K562 (cell line): Measurements from ENCODE around the gene STIM1. TPM values are rescaled to one million over a fixed set of nuclear protein-coding genes. Genes with fewer than 3 reads are reported as not detected.

Experiments used
- ATAC-seq: fragments of 200-7000 bp; cut with Tn5 transposase; 3 replicates; pipeline ENCODE4 v1.9.1; 2020; ENCODE audit warnings: moderate library complexity
- BruUV-seq: library from RNA; stranded (reverse); fragments of 400-500 nt; replicated peaks from 2 replicates; lab custom pipeline; 2021; lab: Mats Ljungman, UMichigan
- CTCF ChIA-PET: fragments of 300-600 bp; formaldehyde crosslinking; extraction: SDS; loops from one replicate; lab custom pipeline; 2021; ENCODE audit warnings: low intra/inter-chr PET ratio; lab: Yijun Ruan, JAX
- POLR2A ChIA-PET: fragments of 300-600, 350-650 bp; sonication (Branson Sonifier 250); formaldehyde crosslinking; extraction: SDS; loops from one replicate; lab custom pipeline; 2021; ENCODE audit warnings: antibody characterized with exemption, inconsistent platforms; lab: Yijun Ruan, JAX
- DNase-seq, 4 experiments: peaks; one replicate each; pipeline versions ENCODE4 v3.0.0 to v3.0.0-alpha.2; 2011 to 2018; ENCODE audit warnings: low spot score in 3 of 4, mixed read lengths in 3 of 4; ENCODE audit errors: extremely low read depth in 1 of 4
- FAIRE-seq: peaks from 2 replicates; lab custom pipeline; 2011; peaks lifted over from hg19 to GRCh38; lab: Jason Lieb, UNC
- H2AFZ ChIP-seq: 2 replicates; pipeline ENCODE4 v1.6.0; 2011; ENCODE audit warnings: low read depth, low read length, control low read depth, inconsistent platforms
- H3K27ac ChIP-seq: fragments of 200-600 bp; 3 replicates; pipeline ENCODE4 v1.8.0; 2011; ENCODE audit warnings: low read depth, mild to moderate bottlenecking, control low read depth, inconsistent platforms, low read length, moderate library complexity, mixed read lengths; ENCODE audit errors: extremely low read depth
- H3K27me3 ChIP-seq, 2 experiments: fragments of 300-600 bp in 1 of 2; 2 replicates in 1 of 2; 3 replicates in 1 of 2; pipeline versions ENCODE4 v1.6.0 to v1.8.0; 2011; ENCODE audit warnings: inconsistent platforms in 2 of 2, low read length in 2 of 2, mild to moderate bottlenecking in 1 of 2, mixed read lengths in 1 of 2, moderate library complexity in 1 of 2; ENCODE audit not compliant: control insufficient read depth in 2 of 2, insufficient read depth in 2 of 2
- H3K36me3 ChIP-seq: fragments of 300-600 bp; 3 replicates; pipeline ENCODE4 v1.8.0; 2011; ENCODE audit warnings: mild to moderate bottlenecking, low read length, inconsistent platforms; ENCODE audit not compliant: control insufficient read depth, insufficient read depth
- H3K4me1 ChIP-seq, 2 experiments: fragments of 200-600 bp in 1 of 2; replicated peaks in 1 of 2; 2 replicates in 1 of 2; 3 replicates in 1 of 2; pipeline versions ENCODE4 v1.5.1 to v1.8.0; 2011; ENCODE audit warnings: inconsistent platforms in 2 of 2, low read length in 2 of 2, mild to moderate bottlenecking in 1 of 2, mixed read lengths in 1 of 2, moderate library complexity in 1 of 2; ENCODE audit not compliant: control insufficient read depth in 2 of 2, insufficient read depth in 2 of 2
- H3K4me2 ChIP-seq: 2 replicates; pipeline ENCODE4 v1.6.1; 2011; ENCODE audit warnings: low read length, control low read depth, inconsistent platforms, mixed read lengths; ENCODE audit not compliant: insufficient read depth
- H3K4me3 ChIP-seq: fragments of 200-600 bp; sonication (generic), shearing (Covaris generic); 2 replicates; pipeline ENCODE4 v1.5.1; 2016; ENCODE audit warnings: control low read depth, inconsistent platforms
- H3K79me2 ChIP-seq: fragments of 200-600 bp; 3 replicates; pipeline ENCODE4 v1.8.0; 2011; ENCODE audit warnings: low read length, inconsistent platforms; ENCODE audit not compliant: control insufficient read depth, insufficient read depth
- H3K9ac ChIP-seq, 2 experiments: 2 replicates each; pipeline versions ENCODE4 v1.6.0 to v1.6.1; 2011; ENCODE audit warnings: low read depth in 2 of 2, low read length in 2 of 2, control low read depth in 1 of 2, inconsistent platforms in 1 of 2, mild to moderate bottlenecking in 1 of 2, mixed read lengths in 1 of 2; ENCODE audit not compliant: insufficient read depth in 1 of 2
- H3K9me1 ChIP-seq: one replicate; pipeline ENCODE4 v1.6.0; 2011; ENCODE audit warnings: inconsistent platforms, mild to moderate bottlenecking, low read length, moderate library complexity; ENCODE audit not compliant: control insufficient read depth, insufficient read depth
- H3K9me3 ChIP-seq: replicated peaks from 2 replicates; pipeline ENCODE4 v1.5.1; 2011; ENCODE audit warnings: low read depth, low read length, inconsistent platforms; ENCODE audit not compliant: control insufficient read depth, insufficient read depth
- H4K20me1 ChIP-seq: replicated peaks from 2 replicates; pipeline ENCODE4 v1.6.1; 2011; ENCODE audit warnings: low read length, inconsistent platforms, mixed read lengths; ENCODE audit not compliant: control insufficient read depth, insufficient read depth
- CEBPG ChIP-seq, 3 experiments: fragments of 200-800 bp in 1 of 3; sonication (Bioruptor generic) in 1 of 3; sonication (generic) in 1 of 3; formaldehyde crosslinking in 1 of 3; IDR thresholded peaks in 2 of 3; conservative IDR thresholded peaks in 1 of 3; 2 replicates each; pipeline versions ENCODE4 v1.6.1 to v1.8.0; 2016 to 2022; ENCODE audit warnings: missing compliant biosample characterization in 2 of 3, missing genetic modification characterization in 2 of 3, mild to moderate bottlenecking in 1 of 3, missing genetic modification reagents in 1 of 3
- E2F5 ChIP-seq: sonication (generic); formaldehyde crosslinking; IDR thresholded peaks from 2 replicates; pipeline ENCODE4 v1.8.0; 2022; ENCODE audit warnings: mild to moderate bottlenecking, missing genetic modification reagents
- HMG20A ChIP-seq: fragments of 450-650 bp; formaldehyde crosslinking; conservative IDR thresholded peaks from 2 replicates; pipeline ENCODE4 v1.4.0; 2020; ENCODE audit warnings: mild to moderate bottlenecking, mixed read lengths
- MTA2 ChIP-seq: fragments of 450-650 bp; IDR thresholded peaks from 2 replicates; pipeline ENCODE4 v1.6.1; 2016; ENCODE audit warnings: low read depth
- SIN3A ChIP-seq, 2 experiments: fragments of 150-350 bp in 1 of 2; IDR thresholded peaks; 2 replicates each; pipeline ENCODE4 v1.6.1; 2011 to 2016; ENCODE audit warnings: borderline replicate concordance in 2 of 2, low read depth in 2 of 2, low read length in 2 of 2, mild to moderate bottlenecking in 2 of 2, moderate library complexity in 2 of 2; ENCODE audit not compliant: control insufficient read depth in 1 of 2
- TAF1 ChIP-seq: IDR thresholded peaks from 2 replicates; pipeline ENCODE4 v1.6.1; 2011; ENCODE audit warnings: mild to moderate bottlenecking, low read length, moderate library complexity; ENCODE audit not compliant: insufficient read depth, control insufficient read depth, severe bottlenecking; ENCODE audit errors: extremely low read depth
- ZFP30 ChIP-seq: fragments of 250-450 bp; sonication (Bioruptor Pico); IDR thresholded peaks from 2 replicates; pipeline ENCODE4 v1.8.0; 2022; ENCODE audit warnings: moderate library complexity, mild to moderate bottlenecking, inconsistent platforms, borderline replicate concordance
- ZNF133 ChIP-seq: fragments of 250-450 bp; sonication (Bioruptor Pico); IDR thresholded peaks from 2 replicates; pipeline ENCODE4 v1.4.0; 2020; ENCODE audit warnings: mild to moderate bottlenecking
- ZNF551 ChIP-seq: fragments of 250-450 bp; sonication (Bioruptor Pico); IDR thresholded peaks from 2 replicates; pipeline ENCODE4 v1.5.0; 2021; ENCODE audit warnings: mild to moderate bottlenecking, moderate library complexity
- WGBS: fragments of 100-300 bp; shearing (Covaris generic); methylation state at CpG from one replicate; pipeline ENCODE4 v1.1.6; 2016; ENCODE audit warnings: low coverage, mixed read lengths; ENCODE audit not compliant: insufficient coverage; ENCODE audit errors: missing lambda C conversion rate; 5-methylcytosine and 5-hydroxymethylcytosine counted together
- in situ Hi-C: fragments of 300-500 bp; cut with MboI; formaldehyde crosslinking; loops from 4 replicates; pipeline ENCODE4 v1.15.0; 2018; ENCODE audit warnings: inconsistent platforms, mixed read lengths
- intact Hi-C: fragments of 100-400 bp; cut with micrococcal nuclease; formaldehyde crosslinking; loops from 2 replicates; pipeline ENCODE4 v1.14.2; 2022
- polyA plus RNA-seq, 8 experiments: library from polyadenylated mRNA; depleted of rRNA in 4 of 8; stranded (reverse) in 5 of 8; unstranded in 3 of 8; fragments of >200 nt; fragmentation: Nextera tagmentation in 2 of 8; fragmentation: Illumina TruSeq in 1 of 8; extraction: Ambion mirVana in 2 of 8; extraction: Trizol in 1 of 8; gene quantifications; 2 replicates each; pipeline versions ENCODE4 v1.2.1 to v1.2.3, GENCODE V29; 2011 to 2014; ENCODE audit warnings: inconsistent platforms in 1 of 8, missing spikeins in 1 of 8
- total RNA-seq, 7 experiments: library from RNA; depleted of rRNA in 6 of 7; stranded (reverse); fragments of >200 nt in 6 of 7; fragmentation: Illumina TruSeq in 2 of 7; extraction: Trizol in 2 of 7; gene quantifications; 2 replicates each; pipeline versions ENCODE4 v1.2.1 to v1.2.3, GENCODE V29; 2011 to 2021; ENCODE audit warnings: low replicate concordance in 1 of 7
- TF ChIP-seq, protein P1 (sequence below): fragments of 200-600 bp; sonication (generic); IDR thresholded peaks from one replicate; pipeline ENCODE4 v1.6.1; 2012; ENCODE audit warnings: mild to moderate bottlenecking, low read depth, low read length, inconsistent platforms

STIM1 gene
- total and polyA plus RNA-seq, 9 of the 15 experiments (the other 6 are each of a cell fraction or from before 2014, with no cell fraction given): 7.7 to 50.5 (median 22.5) TPM

DNA sequence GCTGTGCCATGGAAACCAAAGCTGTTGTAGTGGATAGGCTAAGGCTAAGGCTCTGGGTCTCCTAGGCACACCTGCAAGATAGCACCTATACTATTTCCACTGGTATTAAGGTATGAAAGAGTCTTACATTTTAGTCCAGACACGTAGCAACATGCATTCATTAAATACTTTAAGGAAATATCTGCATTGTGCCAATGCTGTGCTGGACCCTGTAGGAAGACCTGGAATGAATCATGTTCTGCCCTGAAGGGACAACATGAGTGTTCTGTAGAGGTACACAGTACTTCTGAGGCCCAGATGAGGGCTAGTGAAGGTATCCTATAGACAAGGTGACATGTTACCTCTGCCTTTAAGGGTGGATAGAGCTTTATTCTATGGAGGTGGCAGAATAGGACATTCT lies 204.0 kb downstream of the STIM1 start:
- no peak for DNase-seq
- in situ Hi-C loops (no loop called here), intact Hi-C loops (no loop called here)
- Histone ChIP-seq H3K9ac (no peak overlapping the region), H3K27me3 (no peaks in the 10 kb centered on the region), H3K4me3 (no peak overlapping the region), H3K27ac (no peak overlapping the region), H3K4me1 (no peaks in the 10 kb centered on the region), H3K9me1 (no peaks in the 10 kb centered on the region), H4K20me1 (0 out of 2 replicates have a peak, but pooled peaks cover 3% of the 10 kb centered on the region), H3K79me2 (no peaks in the 10 kb centered on the region), H3K36me3 (peaks cover 54% of the 10 kb centered on the region), H2AFZ (no peak overlapping the region), H3K9me3 (no peaks in the 10 kb centered on the region), H3K4me2 (no peak overlapping the region)
- TF ChIP-seq ZNF551 (CRISPR knock-in tag) (no peak), TAF1 (no peak), MTA2 (no peak), ZNF133 (CRISPR knock-in tag) (no peak), HMG20A (CRISPR knock-in tag) (no peak), ZFP30 (CRISPR knock-in tag) (no peak), E2F5 (CRISPR knock-in tag) (no peak), SIN3A (IDR thresholded peaks at IDR 0.05; ENCODE audit: borderline replicate concordance in 2 of 2, control insufficient read depth in 1 of 2, low read depth in 2 of 2, low read length in 2 of 2) (no peak), CEBPG (CRISPR knock-in tag; IDR thresholded peaks at IDR 0.05) (no peak), CEBPG (tag; conservative IDR thresholded peaks at IDR 0.05 in 1 of 2, IDR thresholded peaks at IDR 0.05 in 1 of 2) (no peak)
- TF ChIP-seq, protein P1, sequence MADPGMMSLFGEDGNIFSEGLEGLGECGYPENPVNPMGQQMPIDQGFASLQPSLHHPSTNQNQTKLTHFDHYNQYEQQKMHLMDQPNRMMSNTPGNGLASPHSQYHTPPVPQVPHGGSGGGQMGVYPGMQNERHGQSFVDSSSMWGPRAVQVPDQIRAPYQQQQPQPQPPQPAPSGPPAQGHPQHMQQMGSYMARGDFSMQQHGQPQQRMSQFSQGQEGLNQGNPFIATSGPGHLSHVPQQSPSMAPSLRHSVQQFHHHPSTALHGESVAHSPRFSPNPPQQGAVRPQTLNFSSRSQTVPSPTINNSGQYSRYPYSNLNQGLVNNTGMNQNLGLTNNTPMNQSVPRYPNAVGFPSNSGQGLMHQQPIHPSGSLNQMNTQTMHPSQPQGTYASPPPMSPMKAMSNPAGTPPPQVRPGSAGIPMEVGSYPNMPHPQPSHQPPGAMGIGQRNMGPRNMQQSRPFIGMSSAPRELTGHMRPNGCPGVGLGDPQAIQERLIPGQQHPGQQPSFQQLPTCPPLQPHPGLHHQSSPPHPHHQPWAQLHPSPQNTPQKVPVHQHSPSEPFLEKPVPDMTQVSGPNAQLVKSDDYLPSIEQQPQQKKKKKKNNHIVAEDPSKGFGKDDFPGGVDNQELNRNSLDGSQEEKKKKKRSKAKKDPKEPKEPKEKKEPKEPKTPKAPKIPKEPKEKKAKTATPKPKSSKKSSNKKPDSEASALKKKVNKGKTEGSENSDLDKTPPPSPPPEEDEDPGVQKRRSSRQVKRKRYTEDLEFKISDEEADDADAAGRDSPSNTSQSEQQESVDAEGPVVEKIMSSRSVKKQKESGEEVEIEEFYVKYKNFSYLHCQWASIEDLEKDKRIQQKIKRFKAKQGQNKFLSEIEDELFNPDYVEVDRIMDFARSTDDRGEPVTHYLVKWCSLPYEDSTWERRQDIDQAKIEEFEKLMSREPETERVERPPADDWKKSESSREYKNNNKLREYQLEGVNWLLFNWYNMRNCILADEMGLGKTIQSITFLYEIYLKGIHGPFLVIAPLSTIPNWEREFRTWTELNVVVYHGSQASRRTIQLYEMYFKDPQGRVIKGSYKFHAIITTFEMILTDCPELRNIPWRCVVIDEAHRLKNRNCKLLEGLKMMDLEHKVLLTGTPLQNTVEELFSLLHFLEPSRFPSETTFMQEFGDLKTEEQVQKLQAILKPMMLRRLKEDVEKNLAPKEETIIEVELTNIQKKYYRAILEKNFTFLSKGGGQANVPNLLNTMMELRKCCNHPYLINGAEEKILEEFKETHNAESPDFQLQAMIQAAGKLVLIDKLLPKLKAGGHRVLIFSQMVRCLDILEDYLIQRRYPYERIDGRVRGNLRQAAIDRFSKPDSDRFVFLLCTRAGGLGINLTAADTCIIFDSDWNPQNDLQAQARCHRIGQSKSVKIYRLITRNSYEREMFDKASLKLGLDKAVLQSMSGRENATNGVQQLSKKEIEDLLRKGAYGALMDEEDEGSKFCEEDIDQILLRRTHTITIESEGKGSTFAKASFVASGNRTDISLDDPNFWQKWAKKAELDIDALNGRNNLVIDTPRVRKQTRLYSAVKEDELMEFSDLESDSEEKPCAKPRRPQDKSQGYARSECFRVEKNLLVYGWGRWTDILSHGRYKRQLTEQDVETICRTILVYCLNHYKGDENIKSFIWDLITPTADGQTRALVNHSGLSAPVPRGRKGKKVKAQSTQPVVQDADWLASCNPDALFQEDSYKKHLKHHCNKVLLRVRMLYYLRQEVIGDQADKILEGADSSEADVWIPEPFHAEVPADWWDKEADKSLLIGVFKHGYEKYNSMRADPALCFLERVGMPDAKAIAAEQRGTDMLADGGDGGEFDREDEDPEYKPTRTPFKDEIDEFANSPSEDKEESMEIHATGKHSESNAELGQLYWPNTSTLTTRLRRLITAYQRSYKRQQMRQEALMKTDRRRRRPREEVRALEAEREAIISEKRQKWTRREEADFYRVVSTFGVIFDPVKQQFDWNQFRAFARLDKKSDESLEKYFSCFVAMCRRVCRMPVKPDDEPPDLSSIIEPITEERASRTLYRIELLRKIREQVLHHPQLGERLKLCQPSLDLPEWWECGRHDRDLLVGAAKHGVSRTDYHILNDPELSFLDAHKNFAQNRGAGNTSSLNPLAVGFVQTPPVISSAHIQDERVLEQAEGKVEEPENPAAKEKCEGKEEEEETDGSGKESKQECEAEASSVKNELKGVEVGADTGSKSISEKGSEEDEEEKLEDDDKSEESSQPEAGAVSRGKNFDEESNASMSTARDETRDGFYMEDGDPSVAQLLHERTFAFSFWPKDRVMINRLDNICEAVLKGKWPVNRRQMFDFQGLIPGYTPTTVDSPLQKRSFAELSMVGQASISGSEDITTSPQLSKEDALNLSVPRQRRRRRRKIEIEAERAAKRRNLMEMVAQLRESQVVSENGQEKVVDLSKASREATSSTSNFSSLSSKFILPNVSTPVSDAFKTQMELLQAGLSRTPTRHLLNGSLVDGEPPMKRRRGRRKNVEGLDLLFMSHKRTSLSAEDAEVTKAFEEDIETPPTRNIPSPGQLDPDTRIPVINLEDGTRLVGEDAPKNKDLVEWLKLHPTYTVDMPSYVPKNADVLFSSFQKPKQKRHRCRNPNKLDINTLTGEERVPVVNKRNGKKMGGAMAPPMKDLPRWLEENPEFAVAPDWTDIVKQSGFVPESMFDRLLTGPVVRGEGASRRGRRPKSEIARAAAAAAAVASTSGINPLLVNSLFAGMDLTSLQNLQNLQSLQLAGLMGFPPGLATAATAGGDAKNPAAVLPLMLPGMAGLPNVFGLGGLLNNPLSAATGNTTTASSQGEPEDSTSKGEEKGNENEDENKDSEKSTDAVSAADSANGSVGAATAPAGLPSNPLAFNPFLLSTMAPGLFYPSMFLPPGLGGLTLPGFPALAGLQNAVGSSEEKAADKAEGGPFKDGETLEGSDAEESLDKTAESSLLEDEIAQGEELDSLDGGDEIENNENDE: no peak
- no peak for ATAC-seq
- FAIRE-seq: no peak
- POLR2A ChIA-PET: interaction anchor here (0.6 to 1.4 kb wide), 4 partner anchors 8 to 117 kb away, joined by 3 to 5 read pairs (median 4); no protein-coding TSS in a partner anchor
- no TSS peak for BruUV-seq
- 93% methylated on average over 1 of the region's 1 CpG for WGBS
- CTCF ChIA-PET: no interaction called here
